GM23338 (cell line): ENCODE results near the gene CPLANE1.

Experiments
- CREB1 ChIP-seq: fragments of 250-450 bp; sonication (Bioruptor Pico); IDR thresholded peaks from 2 replicates; pipeline ENCODE4 v1.5.0; 2020; ENCODE audit warnings: low read depth, mild to moderate bottlenecking, moderate library complexity
- EZH2 ChIP-seq: fragments of 200-600 bp; sonication (generic); IDR thresholded peaks from one replicate; pipeline ENCODE4 v1.8.0; 2017; ENCODE audit warnings: antibody characterized with exemption, mild to moderate bottlenecking, low read depth; ENCODE audit not compliant: unreplicated experiment
- EZH2phosphoT487 ChIP-seq: fragments of 200-600 bp; sonication (generic); IDR thresholded peaks from one replicate; pipeline ENCODE4 v1.8.1; 2018; ENCODE audit warnings: antibody characterized with exemption; ENCODE audit not compliant: unreplicated experiment
- JUNB ChIP-seq: IDR thresholded peaks from one replicate; pipeline ENCODE4 v1.6.1; 2016; ENCODE audit warnings: antibody characterized with exemption; ENCODE audit not compliant: unreplicated experiment
- NANOG ChIP-seq: IDR thresholded peaks from 2 replicates; pipeline ENCODE4 v1.6.1; 2016; ENCODE audit warnings: antibody characterized with exemption, borderline replicate concordance
- POLR2AphosphoS5 ChIP-seq: IDR thresholded peaks from 2 replicates; pipeline ENCODE4 v1.6.1; 2016; ENCODE audit warnings: antibody characterized with exemption, low read depth
- STAT1 ChIP-seq: IDR thresholded peaks from one replicate; pipeline ENCODE4 v1.6.1; 2016; ENCODE audit warnings: antibody characterized with exemption; ENCODE audit not compliant: unreplicated experiment
- ZNF331 ChIP-seq: fragments of 250-450 bp; sonication (Bioruptor Pico); IDR thresholded peaks from 2 replicates; pipeline ENCODE4 v1.5.0; 2020; ENCODE audit warnings: low read depth, mild to moderate bottlenecking, moderate library complexity
- TF ChIP-seq, protein P1 (sequence below), 2 experiments: fragments of 200-600 bp in 1 of 2; sonication (generic) in 1 of 2; conservative IDR thresholded peaks; 2 replicates each; pipeline versions ENCODE4 v1.5.1 to v1.6.1; 2016 to 2017; ENCODE audit warnings: antibody characterized with exemption in 2 of 2, low read depth in 2 of 2, mild to moderate bottlenecking in 2 of 2, moderate library complexity in 1 of 2
- TF ChIP-seq, protein P2 (sequence below): IDR thresholded peaks from one replicate; pipeline ENCODE4 v1.6.1; 2018; ENCODE audit warnings: antibody characterized with exemption; ENCODE audit not compliant: unreplicated experiment
- TF ChIP-seq, protein P3 (sequence below): IDR thresholded peaks from 2 replicates; pipeline ENCODE4 v1.6.1; 2016; ENCODE audit warnings: antibody characterized with exemption

DNA sequence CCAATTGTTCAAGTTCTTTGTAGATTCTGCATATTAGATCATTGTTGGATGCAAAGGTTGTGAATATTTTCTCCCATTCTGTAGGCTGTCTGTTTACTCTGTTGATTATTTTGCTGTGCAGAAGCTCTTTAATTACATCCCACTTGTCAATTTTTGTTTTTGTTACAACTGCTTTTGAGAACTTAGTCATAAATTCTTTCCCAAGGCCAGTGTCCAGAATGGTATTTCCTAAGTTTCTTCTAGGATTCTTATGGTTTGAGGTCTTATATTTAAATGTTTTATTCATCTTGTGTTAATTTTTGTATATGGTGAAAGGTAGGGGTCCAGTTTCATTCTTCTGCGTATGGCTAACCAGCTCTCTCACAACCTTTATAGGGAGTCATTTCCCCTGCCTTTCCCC, 116.5 kb downstream of the CPLANE1 start:
- TF ChIP-seq, protein P1, sequence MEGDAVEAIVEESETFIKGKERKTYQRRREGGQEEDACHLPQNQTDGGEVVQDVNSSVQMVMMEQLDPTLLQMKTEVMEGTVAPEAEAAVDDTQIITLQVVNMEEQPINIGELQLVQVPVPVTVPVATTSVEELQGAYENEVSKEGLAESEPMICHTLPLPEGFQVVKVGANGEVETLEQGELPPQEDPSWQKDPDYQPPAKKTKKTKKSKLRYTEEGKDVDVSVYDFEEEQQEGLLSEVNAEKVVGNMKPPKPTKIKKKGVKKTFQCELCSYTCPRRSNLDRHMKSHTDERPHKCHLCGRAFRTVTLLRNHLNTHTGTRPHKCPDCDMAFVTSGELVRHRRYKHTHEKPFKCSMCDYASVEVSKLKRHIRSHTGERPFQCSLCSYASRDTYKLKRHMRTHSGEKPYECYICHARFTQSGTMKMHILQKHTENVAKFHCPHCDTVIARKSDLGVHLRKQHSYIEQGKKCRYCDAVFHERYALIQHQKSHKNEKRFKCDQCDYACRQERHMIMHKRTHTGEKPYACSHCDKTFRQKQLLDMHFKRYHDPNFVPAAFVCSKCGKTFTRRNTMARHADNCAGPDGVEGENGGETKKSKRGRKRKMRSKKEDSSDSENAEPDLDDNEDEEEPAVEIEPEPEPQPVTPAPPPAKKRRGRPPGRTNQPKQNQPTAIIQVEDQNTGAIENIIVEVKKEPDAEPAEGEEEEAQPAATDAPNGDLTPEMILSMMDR (conservative IDR thresholded peaks at IDR 0.05; ENCODE audit: low read depth in 2 of 2) = no peak
- no peak for TF ChIP-seq EZH2phosphoT487
- TF ChIP-seq EZH2 = no peak
- TF ChIP-seq, protein P2, sequence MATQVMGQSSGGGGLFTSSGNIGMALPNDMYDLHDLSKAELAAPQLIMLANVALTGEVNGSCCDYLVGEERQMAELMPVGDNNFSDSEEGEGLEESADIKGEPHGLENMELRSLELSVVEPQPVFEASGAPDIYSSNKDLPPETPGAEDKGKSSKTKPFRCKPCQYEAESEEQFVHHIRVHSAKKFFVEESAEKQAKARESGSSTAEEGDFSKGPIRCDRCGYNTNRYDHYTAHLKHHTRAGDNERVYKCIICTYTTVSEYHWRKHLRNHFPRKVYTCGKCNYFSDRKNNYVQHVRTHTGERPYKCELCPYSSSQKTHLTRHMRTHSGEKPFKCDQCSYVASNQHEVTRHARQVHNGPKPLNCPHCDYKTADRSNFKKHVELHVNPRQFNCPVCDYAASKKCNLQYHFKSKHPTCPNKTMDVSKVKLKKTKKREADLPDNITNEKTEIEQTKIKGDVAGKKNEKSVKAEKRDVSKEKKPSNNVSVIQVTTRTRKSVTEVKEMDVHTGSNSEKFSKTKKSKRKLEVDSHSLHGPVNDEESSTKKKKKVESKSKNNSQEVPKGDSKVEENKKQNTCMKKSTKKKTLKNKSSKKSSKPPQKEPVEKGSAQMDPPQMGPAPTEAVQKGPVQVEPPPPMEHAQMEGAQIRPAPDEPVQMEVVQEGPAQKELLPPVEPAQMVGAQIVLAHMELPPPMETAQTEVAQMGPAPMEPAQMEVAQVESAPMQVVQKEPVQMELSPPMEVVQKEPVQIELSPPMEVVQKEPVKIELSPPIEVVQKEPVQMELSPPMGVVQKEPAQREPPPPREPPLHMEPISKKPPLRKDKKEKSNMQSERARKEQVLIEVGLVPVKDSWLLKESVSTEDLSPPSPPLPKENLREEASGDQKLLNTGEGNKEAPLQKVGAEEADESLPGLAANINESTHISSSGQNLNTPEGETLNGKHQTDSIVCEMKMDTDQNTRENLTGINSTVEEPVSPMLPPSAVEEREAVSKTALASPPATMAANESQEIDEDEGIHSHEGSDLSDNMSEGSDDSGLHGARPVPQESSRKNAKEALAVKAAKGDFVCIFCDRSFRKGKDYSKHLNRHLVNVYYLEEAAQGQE = no peak
- no peak for TF ChIP-seq CREB1 (CRISPR knock-in tag)
- TF ChIP-seq STAT1 = no peak
- TF ChIP-seq POLR2AphosphoS5 = no peak
- TF ChIP-seq NANOG = no peak
- no peak for TF ChIP-seq JUNB
- TF ChIP-seq, protein P3, sequence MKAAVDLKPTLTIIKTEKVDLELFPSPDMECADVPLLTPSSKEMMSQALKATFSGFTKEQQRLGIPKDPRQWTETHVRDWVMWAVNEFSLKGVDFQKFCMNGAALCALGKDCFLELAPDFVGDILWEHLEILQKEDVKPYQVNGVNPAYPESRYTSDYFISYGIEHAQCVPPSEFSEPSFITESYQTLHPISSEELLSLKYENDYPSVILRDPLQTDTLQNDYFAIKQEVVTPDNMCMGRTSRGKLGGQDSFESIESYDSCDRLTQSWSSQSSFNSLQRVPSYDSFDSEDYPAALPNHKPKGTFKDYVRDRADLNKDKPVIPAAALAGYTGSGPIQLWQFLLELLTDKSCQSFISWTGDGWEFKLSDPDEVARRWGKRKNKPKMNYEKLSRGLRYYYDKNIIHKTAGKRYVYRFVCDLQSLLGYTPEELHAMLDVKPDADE = no peak
- TF ChIP-seq ZNF331 (CRISPR knock-in tag) = no peak
